ENCODE data around the gene GNG7.

DNA sequence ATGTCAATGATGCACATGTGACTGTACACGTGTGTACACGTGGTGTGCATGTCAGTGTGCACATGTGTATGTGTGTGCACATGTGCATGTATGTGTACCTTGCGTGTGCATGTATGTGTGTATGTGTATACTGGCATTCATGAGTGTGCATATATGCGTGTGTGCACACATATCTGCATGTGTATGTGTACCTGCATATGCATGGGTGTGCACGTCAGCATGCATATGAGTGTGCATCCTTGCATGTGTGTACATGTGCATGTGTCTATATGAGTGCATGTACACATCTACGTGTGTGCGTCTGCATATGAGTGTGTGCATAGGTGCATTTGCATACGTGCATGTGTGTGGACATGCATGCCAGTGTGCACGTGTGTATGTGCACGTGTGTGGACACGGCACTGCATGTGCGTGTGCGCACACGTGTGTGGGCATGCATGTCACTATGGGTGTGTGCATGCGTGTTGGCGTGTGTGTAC, 178.1 kb downstream of the GNG7 start:
- TF ChIP-seq, protein P1, sequence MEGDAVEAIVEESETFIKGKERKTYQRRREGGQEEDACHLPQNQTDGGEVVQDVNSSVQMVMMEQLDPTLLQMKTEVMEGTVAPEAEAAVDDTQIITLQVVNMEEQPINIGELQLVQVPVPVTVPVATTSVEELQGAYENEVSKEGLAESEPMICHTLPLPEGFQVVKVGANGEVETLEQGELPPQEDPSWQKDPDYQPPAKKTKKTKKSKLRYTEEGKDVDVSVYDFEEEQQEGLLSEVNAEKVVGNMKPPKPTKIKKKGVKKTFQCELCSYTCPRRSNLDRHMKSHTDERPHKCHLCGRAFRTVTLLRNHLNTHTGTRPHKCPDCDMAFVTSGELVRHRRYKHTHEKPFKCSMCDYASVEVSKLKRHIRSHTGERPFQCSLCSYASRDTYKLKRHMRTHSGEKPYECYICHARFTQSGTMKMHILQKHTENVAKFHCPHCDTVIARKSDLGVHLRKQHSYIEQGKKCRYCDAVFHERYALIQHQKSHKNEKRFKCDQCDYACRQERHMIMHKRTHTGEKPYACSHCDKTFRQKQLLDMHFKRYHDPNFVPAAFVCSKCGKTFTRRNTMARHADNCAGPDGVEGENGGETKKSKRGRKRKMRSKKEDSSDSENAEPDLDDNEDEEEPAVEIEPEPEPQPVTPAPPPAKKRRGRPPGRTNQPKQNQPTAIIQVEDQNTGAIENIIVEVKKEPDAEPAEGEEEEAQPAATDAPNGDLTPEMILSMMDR (IDR thresholded peaks at IDR 0.05): no peak
- TF ChIP-seq POLR2A (IDR thresholded peaks at IDR 0.05): no peak
